ENCODE data around the gene TIMM13. TPM values are rescaled to one million over a fixed set of nuclear protein-coding genes. Genes with fewer than 3 reads are reported as not detected.
"Not testable (repeated sequence)": the region's sequence is repeated elsewhere in the genome, so short reads cannot be mapped to it uniquely, and the experiment has no call there.

TIMM13 gene
- total and polyA plus RNA-seq, 5 donors = 69.6 to 91.2 (median 74.1) TPM

- DNase-seq (no peak), ATAC-seq (no peak)
- Histone ChIP-seq H3K4me1 (ENCODE audit: control insufficient read depth, insufficient read depth, low read length) (no peaks in the 10 kb centered on the region), H3K27me3 (ENCODE audit: control insufficient read depth, insufficient read depth) (no peaks in the 10 kb centered on the region), H3K27ac (ENCODE audit: low read length) (no peak overlapping the region), H3K4me3 (ENCODE audit: low read length) (no peak overlapping the region), H3K9me3 (ENCODE audit: control insufficient read depth, low read length) (no peaks in the 10 kb centered on the region)
- WGBS = 58% methylated on average over 5 of the region's 5 CpGs
- intact Hi-C loops (cut with DNase I) = no loop called here
Observed at GRCh38 chr19:2464389-2464788, 37.0 kb upstream of the TIMM13 start.

- ATAC-seq; H3K4me1 ChIP-seq (ENCODE audit: control insufficient read depth, insufficient read depth, low read length); H3K4me3 ChIP-seq (ENCODE audit: low read length); H3K27ac ChIP-seq (ENCODE audit: low read length); DNase-seq; intact Hi-C loops (cut with DNase I); H3K9me3 ChIP-seq (ENCODE audit: control insufficient read depth, low read length); H3K27me3 ChIP-seq (ENCODE audit: control insufficient read depth, insufficient read depth): not testable (repeated sequence)
- WGBS = 99% methylated on average over 5 of the region's 5 CpGs
Observed at GRCh38 chr19:2463694-2464093, 36.3 kb upstream of the TIMM13 start.

- intact Hi-C loops (cut with DNase I) = no loop called here
- peak overlapping the region; percentile 84 for H3K4me3 ChIP-seq (ENCODE audit: low read length)
- H3K9me3 ChIP-seq (ENCODE audit: control insufficient read depth, low read length) = no peaks in the 10 kb centered on the region
- H3K4me1 ChIP-seq (ENCODE audit: control insufficient read depth, insufficient read depth, low read length) = no peaks in the 10 kb centered on the region
- WGBS = 9% methylated on average over 46 of the region's 46 CpGs
- H3K27me3 ChIP-seq (ENCODE audit: control insufficient read depth, insufficient read depth) = no peaks in the 10 kb centered on the region
- DNase-seq (peak; percentile 91 to 96 (median 96)), ATAC-seq (peak; percentile 82 to 83)
- peak overlapping the region; percentile 82 for H3K27ac ChIP-seq (ENCODE audit: low read length)
Observed at GRCh38 chr19:2462635-2463421, 35.4 kb upstream of the TIMM13 start.

GRCh38 chr19:2461751-2462634, 34.6 kb upstream of the TIMM13 start:
- 3% methylated on average over 62 of the region's 62 CpGs for WGBS
- no peaks in the 10 kb centered on the region for H3K9me3 ChIP-seq (ENCODE audit: control insufficient read depth, low read length)
- H3K4me3 ChIP-seq (ENCODE audit: low read length) = peak overlapping the region; percentile 84
- intact Hi-C loops (cut with DNase I) = no loop called here
- no peaks in the 10 kb centered on the region for H3K27me3 ChIP-seq (ENCODE audit: control insufficient read depth, insufficient read depth)
- ATAC-seq = peak; percentile 76 to 79
- peak; percentile 74 to 87 (median 86) for DNase-seq
- no peak overlapping the region for H3K27ac ChIP-seq (ENCODE audit: low read length)
- no peaks in the 10 kb centered on the region for H3K4me1 ChIP-seq (ENCODE audit: control insufficient read depth, insufficient read depth, low read length)

- Histone ChIP-seq H3K27ac (ENCODE audit: low read length) (no peak overlapping the region), H3K9me3 (ENCODE audit: control insufficient read depth, low read length) (no peaks in the 10 kb centered on the region), H3K4me3 (ENCODE audit: low read length) (no peak overlapping the region), H3K4me1 (ENCODE audit: control insufficient read depth, insufficient read depth, low read length) (no peaks in the 10 kb centered on the region), H3K27me3 (ENCODE audit: control insufficient read depth, insufficient read depth) (no peaks in the 10 kb centered on the region)
- no peak for DNase-seq
- intact Hi-C loops (cut with DNase I) = no loop called here
- no peak for ATAC-seq
- WGBS = 89% methylated on average over 1 of the region's 1 CpG
Observed at GRCh38 chr19:2460245-2460644, 32.9 kb upstream of the TIMM13 start.

GRCh38 chr19:2458776-2459175, 31.4 kb upstream of the TIMM13 start:
- H3K4me1 ChIP-seq (ENCODE audit: control insufficient read depth, insufficient read depth, low read length); intact Hi-C loops (cut with DNase I); ATAC-seq; H3K9me3 ChIP-seq (ENCODE audit: control insufficient read depth, low read length); H3K27me3 ChIP-seq (ENCODE audit: control insufficient read depth, insufficient read depth); H3K27ac ChIP-seq (ENCODE audit: low read length); H3K4me3 ChIP-seq (ENCODE audit: low read length): not testable (repeated sequence)
- DNase-seq = peak in 1 of 3 donors; percentile 39
- 88% methylated on average over 10 of the region's 10 CpGs for WGBS

GRCh38 chr19:2458054-2458453, 30.7 kb upstream of the TIMM13 start:
- Histone ChIP-seq H3K27me3 (ENCODE audit: control insufficient read depth, insufficient read depth) (no peaks in the 10 kb centered on the region), H3K4me1 (ENCODE audit: control insufficient read depth, insufficient read depth, low read length) (no peaks in the 10 kb centered on the region), H3K9me3 (ENCODE audit: control insufficient read depth, low read length) (no peaks in the 10 kb centered on the region), H3K4me3 (ENCODE audit: low read length) (no peak overlapping the region), H3K27ac (ENCODE audit: low read length) (no peak overlapping the region)
- WGBS = 97% methylated on average over 5 of the region's 5 CpGs
- ATAC-seq = no peak
- no peak for DNase-seq
- intact Hi-C loops (cut with DNase I) = no loop called here

GRCh38 chr19:2457394-2458037, 30.1 kb upstream of the TIMM13 start:
- Histone ChIP-seq H3K27ac (ENCODE audit: low read length) (peak overlapping the region; percentile 78), H3K4me1 (ENCODE audit: control insufficient read depth, insufficient read depth, low read length) (no peaks in the 10 kb centered on the region), H3K4me3 (ENCODE audit: low read length) (peak overlapping the region; percentile 86), H3K9me3 (ENCODE audit: control insufficient read depth, low read length) (no peaks in the 10 kb centered on the region), H3K27me3 (ENCODE audit: control insufficient read depth, insufficient read depth) (no peaks in the 10 kb centered on the region)
- WGBS = 87% methylated on average over 8 of the region's 8 CpGs
- no peak for DNase-seq
- no peak for ATAC-seq
- intact Hi-C loops (cut with DNase I) = no loop called here

- no peaks in the 10 kb centered on the region for H3K4me1 ChIP-seq (ENCODE audit: control insufficient read depth, insufficient read depth, low read length)
- no peaks in the 10 kb centered on the region for H3K27me3 ChIP-seq (ENCODE audit: control insufficient read depth, insufficient read depth)
- intact Hi-C loops (cut with DNase I) = no loop called here
- ATAC-seq (peak; percentile 11 to 20), DNase-seq (peak; percentile 53 to 80 (median 79))
- H3K27ac ChIP-seq (ENCODE audit: low read length) = no peak overlapping the region
- WGBS = 2% methylated on average over 62 of the region's 62 CpGs
- peak overlapping the region; percentile 86 for H3K4me3 ChIP-seq (ENCODE audit: low read length)
- no peaks in the 10 kb centered on the region for H3K9me3 ChIP-seq (ENCODE audit: control insufficient read depth, low read length)
Observed at GRCh38 chr19:2455851-2456570, 28.6 kb upstream of the TIMM13 start.

- Histone ChIP-seq H3K9me3 (ENCODE audit: control insufficient read depth, low read length) (no peaks in the 10 kb centered on the region), H3K4me1 (ENCODE audit: control insufficient read depth, insufficient read depth, low read length) (no peaks in the 10 kb centered on the region), H3K27me3 (ENCODE audit: control insufficient read depth, insufficient read depth) (no peaks in the 10 kb centered on the region), H3K4me3 (ENCODE audit: low read length) (peak overlapping the region; percentile 86), H3K27ac (ENCODE audit: low read length) (no peak overlapping the region)
- 72% methylated on average over 14 of the region's 14 CpGs for WGBS
- peak; percentile 2 to 19 for ATAC-seq
- DNase-seq = no peak
- intact Hi-C loops (cut with DNase I) = no loop called here
Observed at GRCh38 chr19:2454962-2455850, 27.8 kb upstream of the TIMM13 start.

Data from right cardiac atrium (tissue), 5 donors.